ENCODE results near the gene CCDC61.

Gene CCDC61

DNA sequence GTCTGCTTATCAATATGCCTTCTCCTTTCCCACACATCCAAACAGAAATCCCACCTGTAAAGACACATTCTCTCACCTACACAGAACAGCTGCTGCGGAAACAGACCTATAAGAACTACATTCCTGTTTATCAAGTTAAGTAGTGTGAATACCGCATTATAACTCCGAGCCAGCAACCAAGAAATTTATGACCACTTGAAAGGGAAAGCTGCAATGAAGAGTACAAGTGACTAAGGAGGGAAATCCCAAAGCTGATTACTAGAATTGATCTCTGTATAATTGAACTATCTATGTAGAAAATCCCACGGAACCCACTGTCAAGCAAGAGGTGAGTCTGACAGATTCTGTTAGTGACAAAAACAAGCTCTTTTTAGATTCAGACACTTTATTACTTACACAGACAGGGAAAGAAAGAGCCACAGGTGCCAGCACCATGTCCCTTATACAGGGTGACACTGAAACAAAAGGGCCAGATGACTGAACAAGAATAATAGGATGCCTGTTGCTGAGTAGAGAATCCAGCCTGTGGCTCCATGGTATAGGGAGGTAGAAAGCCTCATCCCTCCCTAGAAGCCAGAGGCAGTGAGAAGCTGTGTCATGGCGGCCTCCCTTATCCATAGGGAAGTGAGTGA is 47.1 kb downstream of the CCDC61 start:
- DNase-seq (ENCODE audit: low read depth) = no peak

DNA sequence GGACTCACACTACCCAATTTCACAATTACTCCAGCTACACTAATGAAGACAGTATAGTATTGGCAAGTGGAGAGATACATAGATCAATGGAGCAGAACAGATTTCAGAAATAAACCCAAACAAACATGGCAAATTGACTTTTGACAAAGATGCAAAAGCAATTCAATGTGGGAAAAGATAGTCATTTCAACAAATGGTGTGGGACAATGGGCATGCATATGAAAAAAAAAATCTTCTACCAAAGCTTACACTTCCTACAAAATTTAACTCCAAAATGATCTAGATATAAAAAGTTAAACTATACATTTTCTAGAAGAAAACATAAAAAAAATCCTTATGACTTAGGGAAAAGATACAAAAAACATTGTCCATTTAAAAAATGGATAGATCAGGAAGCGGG is 48.3 kb downstream of the CCDC61 start:
- DNase-seq (ENCODE audit: low read depth) = no peak

- no peak for DNase-seq (ENCODE audit: low read depth)
Measured at GRCh38 chr19:46049597-46049996, 54.3 kb downstream of the CCDC61 start.

DNA sequence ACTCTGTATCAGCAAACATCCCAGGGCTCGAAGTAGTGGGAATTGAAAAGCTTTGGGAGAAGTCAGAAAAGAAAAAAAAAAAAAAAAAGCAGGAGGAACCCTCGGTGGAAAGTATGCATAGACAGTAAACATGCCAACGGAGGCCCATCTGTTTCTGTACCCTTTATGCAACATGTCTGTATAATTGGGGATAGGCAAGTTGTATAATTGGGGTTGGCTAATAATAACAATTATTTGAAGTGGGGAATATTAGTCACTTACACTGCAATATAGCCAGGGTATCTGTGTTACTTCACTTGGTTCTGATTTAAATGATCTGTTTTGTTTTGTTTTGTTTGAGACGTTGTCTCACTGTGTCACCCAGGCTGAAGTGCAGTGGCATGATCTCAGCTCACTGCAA is 57.6 kb downstream of the CCDC61 start:
- no peak for DNase-seq (ENCODE audit: low read depth)

DNA sequence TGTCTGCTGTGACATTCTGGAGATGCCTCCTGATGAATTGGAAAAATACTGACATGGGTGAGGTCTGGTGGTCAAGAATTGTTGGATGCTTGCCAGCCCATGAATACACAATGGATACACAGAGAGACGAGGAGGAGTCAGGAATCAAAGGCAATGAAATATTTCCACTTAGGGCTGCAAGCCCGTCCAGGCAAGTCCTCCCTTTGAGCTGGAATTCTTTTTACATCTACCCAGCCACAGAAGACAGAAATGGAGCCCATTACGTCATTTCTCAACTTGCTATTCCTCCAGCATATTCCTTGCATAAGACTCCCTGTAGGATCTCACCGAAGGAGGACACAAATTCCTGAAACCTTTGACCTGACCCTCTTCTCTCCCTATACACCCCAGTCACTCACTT is 61.3 kb downstream of the CCDC61 start:
- DNase-seq (ENCODE audit: low read depth) = no peak

DNA sequence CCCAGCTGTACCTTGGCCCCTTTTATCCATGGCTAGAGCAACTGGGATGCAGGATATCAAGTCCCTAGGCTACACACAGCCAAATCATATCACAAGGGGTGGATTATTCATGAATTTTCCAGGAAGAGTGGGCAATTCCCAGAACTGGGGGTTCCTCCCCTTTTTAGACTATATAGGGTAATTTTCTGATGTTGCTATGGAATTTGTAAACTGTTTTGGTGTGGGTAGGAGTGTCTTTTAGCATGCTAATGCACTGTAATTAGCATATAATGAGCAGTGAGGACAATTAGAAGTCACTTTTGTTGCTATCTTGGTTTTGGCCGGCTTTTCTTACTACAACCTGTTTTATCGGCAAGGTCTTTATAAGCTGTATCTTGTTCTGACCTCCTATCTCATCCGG is 63.5 kb downstream of the CCDC61 start:
- no peak for DNase-seq (ENCODE audit: low read depth)

DNA sequence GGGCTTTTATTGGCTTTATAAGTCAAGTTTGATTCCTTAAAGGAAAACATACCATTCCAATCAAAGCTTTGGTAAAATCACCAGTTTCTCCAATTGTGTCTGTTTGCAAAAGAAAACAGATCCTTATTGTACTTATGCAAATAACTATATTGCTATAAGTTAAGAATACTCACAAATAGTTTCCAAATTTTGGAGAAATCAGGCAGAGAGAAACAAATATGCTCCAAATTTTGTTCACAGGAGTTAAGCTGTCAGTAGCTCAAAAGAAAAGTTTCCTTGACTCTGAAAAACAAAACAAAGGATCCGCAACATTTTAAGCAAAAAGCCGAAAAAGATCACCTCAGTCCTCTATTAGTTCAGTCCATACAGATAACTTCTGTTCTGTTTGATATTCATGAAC is 64.7 kb downstream of the CCDC61 start:
- DNase-seq (ENCODE audit: low read depth) = no peak

GRCh38 chr19:46063201-46063600 is 67.9 kb downstream of the CCDC61 start:
- no peak for DNase-seq (ENCODE audit: low read depth)

- DNase-seq (ENCODE audit: low read depth) = no peak
Measured at GRCh38 chr19:46065486-46066071, 70.3 kb downstream of the CCDC61 start.

DNA sequence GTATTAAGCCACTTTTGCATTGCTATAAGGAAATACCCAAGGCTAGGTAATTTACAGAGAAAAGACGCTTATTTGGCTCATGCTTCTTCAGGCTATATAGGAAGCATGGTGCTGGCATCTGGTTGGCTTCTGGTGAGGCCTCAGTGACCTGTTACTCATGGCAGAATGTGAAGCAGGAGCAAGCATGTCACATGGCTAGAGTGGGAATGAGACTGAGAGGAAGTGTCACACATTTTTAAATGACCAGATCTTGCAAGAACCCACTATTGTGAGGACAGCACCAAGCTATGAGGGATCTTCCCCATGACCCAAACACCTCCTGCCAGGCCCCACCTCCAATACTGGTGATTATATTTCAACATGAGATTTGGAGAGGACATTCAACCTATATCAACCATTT is 71.2 kb downstream of the CCDC61 start:
- no peak for DNase-seq (ENCODE audit: low read depth)

DNA sequence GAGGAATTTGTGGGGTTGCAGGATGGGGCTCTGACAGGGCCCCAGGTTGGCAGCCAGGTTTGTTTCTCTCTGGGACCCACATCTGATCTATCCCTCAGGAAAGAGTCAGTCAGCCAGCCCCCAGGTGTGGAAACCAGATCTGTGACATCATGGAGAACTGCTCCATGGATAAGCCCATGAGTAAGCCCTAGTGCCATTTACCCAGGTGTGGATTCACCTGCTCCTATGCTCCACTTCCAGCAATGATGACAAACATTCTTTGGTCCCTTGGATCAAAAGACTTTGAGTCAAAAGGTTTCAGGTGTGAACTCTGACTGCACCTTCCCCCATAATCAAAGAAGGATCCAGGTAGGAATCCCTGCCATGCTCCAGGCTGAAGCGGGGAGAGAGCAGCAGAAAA is 72.4 kb downstream of the CCDC61 start:
- DNase-seq (ENCODE audit: low read depth) = no peak

All from stimulated activated CD4-positive, alpha-beta T cell treated with anti-CD3 and anti-CD28 coated beads, Interleukin-2, amount 100 ng/mL, for 4 hours (primary cell).